K562 (cell line): ENCODE results near the gene HLCS. TPM values are rescaled to one million over a fixed set of nuclear protein-coding genes. Genes with fewer than 3 reads are reported as not detected.
A peak's percentile ranks its signal among the peaks of the same experiment; 100 is the strongest.

Experiments
- ATAC-seq: fragments of 200-7000 bp; cut with Tn5 transposase; 3 replicates; pipeline ENCODE4 v1.9.1; 2020; ENCODE audit warnings: moderate library complexity
- BruUV-seq: library from RNA; stranded (reverse); fragments of 400-500 nt; replicated peaks from 2 replicates; lab custom pipeline; 2021; lab: Mats Ljungman, UMichigan
- CTCF ChIA-PET: fragments of 300-600 bp; formaldehyde crosslinking; extraction: SDS; loops from one replicate; lab custom pipeline; 2021; ENCODE audit warnings: low intra/inter-chr PET ratio; lab: Yijun Ruan, JAX
- POLR2A ChIA-PET: fragments of 300-600, 350-650 bp; sonication (Branson Sonifier 250); formaldehyde crosslinking; extraction: SDS; loops from one replicate; lab custom pipeline; 2021; ENCODE audit warnings: antibody characterized with exemption, inconsistent platforms; lab: Yijun Ruan, JAX
- DNase-seq, 4 experiments: peaks; one replicate each; pipeline versions ENCODE4 v3.0.0 to v3.0.0-alpha.2; 2011 to 2018; ENCODE audit warnings: low spot score in 3 of 4, mixed read lengths in 3 of 4; ENCODE audit errors: extremely low read depth in 1 of 4
- FAIRE-seq: peaks from 2 replicates; lab custom pipeline; 2011; peaks lifted over from hg19 to GRCh38; lab: Jason Lieb, UNC
- H2AFZ ChIP-seq: 2 replicates; pipeline ENCODE4 v1.6.0; 2011; ENCODE audit warnings: low read depth, low read length, control low read depth, inconsistent platforms
- H3K27ac ChIP-seq: fragments of 200-600 bp; 3 replicates; pipeline ENCODE4 v1.8.0; 2011; ENCODE audit warnings: low read depth, mild to moderate bottlenecking, control low read depth, inconsistent platforms, low read length, moderate library complexity, mixed read lengths; ENCODE audit errors: extremely low read depth
- H3K27me3 ChIP-seq, 2 experiments: fragments of 300-600 bp in 1 of 2; 2 replicates in 1 of 2; 3 replicates in 1 of 2; pipeline versions ENCODE4 v1.6.0 to v1.8.0; 2011; ENCODE audit warnings: inconsistent platforms in 2 of 2, low read length in 2 of 2, mild to moderate bottlenecking in 1 of 2, mixed read lengths in 1 of 2, moderate library complexity in 1 of 2; ENCODE audit not compliant: control insufficient read depth in 2 of 2, insufficient read depth in 2 of 2
- H3K36me3 ChIP-seq: fragments of 300-600 bp; 3 replicates; pipeline ENCODE4 v1.8.0; 2011; ENCODE audit warnings: mild to moderate bottlenecking, low read length, inconsistent platforms; ENCODE audit not compliant: control insufficient read depth, insufficient read depth
- H3K4me1 ChIP-seq, 2 experiments: fragments of 200-600 bp in 1 of 2; replicated peaks in 1 of 2; 2 replicates in 1 of 2; 3 replicates in 1 of 2; pipeline versions ENCODE4 v1.5.1 to v1.8.0; 2011; ENCODE audit warnings: inconsistent platforms in 2 of 2, low read length in 2 of 2, mild to moderate bottlenecking in 1 of 2, mixed read lengths in 1 of 2, moderate library complexity in 1 of 2; ENCODE audit not compliant: control insufficient read depth in 2 of 2, insufficient read depth in 2 of 2
- H3K4me2 ChIP-seq: 2 replicates; pipeline ENCODE4 v1.6.1; 2011; ENCODE audit warnings: low read length, control low read depth, inconsistent platforms, mixed read lengths; ENCODE audit not compliant: insufficient read depth
- H3K4me3 ChIP-seq: fragments of 200-600 bp; sonication (generic), shearing (Covaris generic); 2 replicates; pipeline ENCODE4 v1.5.1; 2016; ENCODE audit warnings: control low read depth, inconsistent platforms
- H3K79me2 ChIP-seq: fragments of 200-600 bp; 3 replicates; pipeline ENCODE4 v1.8.0; 2011; ENCODE audit warnings: low read length, inconsistent platforms; ENCODE audit not compliant: control insufficient read depth, insufficient read depth
- H3K9ac ChIP-seq, 2 experiments: 2 replicates each; pipeline versions ENCODE4 v1.6.0 to v1.6.1; 2011; ENCODE audit warnings: low read depth in 2 of 2, low read length in 2 of 2, control low read depth in 1 of 2, inconsistent platforms in 1 of 2, mild to moderate bottlenecking in 1 of 2, mixed read lengths in 1 of 2; ENCODE audit not compliant: insufficient read depth in 1 of 2
- H3K9me1 ChIP-seq: one replicate; pipeline ENCODE4 v1.6.0; 2011; ENCODE audit warnings: inconsistent platforms, mild to moderate bottlenecking, low read length, moderate library complexity; ENCODE audit not compliant: control insufficient read depth, insufficient read depth
- H3K9me3 ChIP-seq: replicated peaks from 2 replicates; pipeline ENCODE4 v1.5.1; 2011; ENCODE audit warnings: low read depth, low read length, inconsistent platforms; ENCODE audit not compliant: control insufficient read depth, insufficient read depth
- H4K20me1 ChIP-seq: replicated peaks from 2 replicates; pipeline ENCODE4 v1.6.1; 2011; ENCODE audit warnings: low read length, inconsistent platforms, mixed read lengths; ENCODE audit not compliant: control insufficient read depth, insufficient read depth
- CGGBP1 ChIP-seq: fragments of 250-450 bp; sonication (Bioruptor Pico); IDR thresholded peaks from 2 replicates; pipeline ENCODE4 v1.9.0; 2021; ENCODE audit warnings: mild to moderate bottlenecking
- CTCF ChIP-seq, 3 experiments: IDR thresholded peaks in 2 of 3; conservative IDR thresholded peaks in 1 of 3; 2 replicates each; pipeline ENCODE4 v1.5.1; 2011 to 2012; ENCODE audit warnings: low read length in 3 of 3, mild to moderate bottlenecking in 3 of 3, control low read depth in 2 of 3, improper control_type of control experiment in 1 of 3, inconsistent platforms in 1 of 3, low read depth in 1 of 3, mixed read lengths in 1 of 3, moderate library complexity in 1 of 3; ENCODE audit not compliant: insufficient read depth in 2 of 3
- WGBS: fragments of 100-300 bp; shearing (Covaris generic); methylation state at CpG from one replicate; pipeline ENCODE4 v1.1.6; 2016; ENCODE audit warnings: low coverage, mixed read lengths; ENCODE audit not compliant: insufficient coverage; ENCODE audit errors: missing lambda C conversion rate; 5-methylcytosine and 5-hydroxymethylcytosine counted together
- in situ Hi-C: fragments of 300-500 bp; cut with MboI; formaldehyde crosslinking; loops from 4 replicates; pipeline ENCODE4 v1.15.0; 2018; ENCODE audit warnings: inconsistent platforms, mixed read lengths
- intact Hi-C: fragments of 100-400 bp; cut with micrococcal nuclease; formaldehyde crosslinking; loops from 2 replicates; pipeline ENCODE4 v1.14.2; 2022
- polyA plus RNA-seq, 8 experiments: library from polyadenylated mRNA; depleted of rRNA in 4 of 8; stranded (reverse) in 5 of 8; unstranded in 3 of 8; fragments of >200 nt; fragmentation: Nextera tagmentation in 2 of 8; fragmentation: Illumina TruSeq in 1 of 8; extraction: Ambion mirVana in 2 of 8; extraction: Trizol in 1 of 8; gene quantifications; 2 replicates each; pipeline versions ENCODE4 v1.2.1 to v1.2.3, GENCODE V29; 2011 to 2014; ENCODE audit warnings: inconsistent platforms in 1 of 8, missing spikeins in 1 of 8
- total RNA-seq, 7 experiments: library from RNA; depleted of rRNA in 6 of 7; stranded (reverse); fragments of >200 nt in 6 of 7; fragmentation: Illumina TruSeq in 2 of 7; extraction: Trizol in 2 of 7; gene quantifications; 2 replicates each; pipeline versions ENCODE4 v1.2.1 to v1.2.3, GENCODE V29; 2011 to 2021; ENCODE audit warnings: low replicate concordance in 1 of 7

Gene HLCS
- total and polyA plus RNA-seq, 9 of the 15 experiments (the other 6 are each of a cell fraction or from before 2014, with no cell fraction given), result 3.0 to 21.5 (median 17.1) TPM

- intact Hi-C loops, result no loop called here
- FAIRE-seq, result no peak
- BruUV-seq, result no TSS peak
Observed at GRCh38 chr21:36754241-36754898, 212.1 kb downstream of the HLCS start.

More at GRCh38 chr21:36754241-36754898, 212.1 kb downstream of the HLCS start:
- H3K4me3 ChIP-seq, result no peak overlapping the region
- DNase-seq, result no peak
- no peaks in the 10 kb centered on the region for H3K9me1 ChIP-seq
- no peaks in the 10 kb centered on the region for H4K20me1 ChIP-seq
- no peaks in the 10 kb centered on the region for H3K79me2 ChIP-seq
- no peak for ATAC-seq
- H3K9me3 ChIP-seq, result no peaks in the 10 kb centered on the region
- no peaks in the 10 kb centered on the region for H3K4me1 ChIP-seq
- no peak overlapping the region for H2AFZ ChIP-seq
- no peak overlapping the region for H3K27ac ChIP-seq
- in situ Hi-C loops, result no loop called here
- WGBS, result 67% methylated on average over 22 of the region's 22 CpGs
- CTCF ChIA-PET, result no interaction called here
- POLR2A ChIA-PET, result interaction anchor here (1.4 kb wide), 1 partner anchor 29 kb away, joined by 4 read pairs; no protein-coding TSS in a partner anchor
- H3K36me3 ChIP-seq, result 0 out of 3 replicates have a peak, but pooled peaks cover 6% of the 10 kb centered on the region
- H3K27me3 ChIP-seq, result no peaks in the 10 kb centered on the region
- H3K4me2 ChIP-seq, result no peak overlapping the region
- H3K9ac ChIP-seq, result peak overlapping the region in 1 of 2 experiments; percentile 67; a peak in 2 of 4 replicates
- TF ChIP-seq CGGBP1 (CRISPR knock-in tag) (no peak), CTCF (IDR thresholded peaks at IDR 0.05 in 2 of 3, conservative IDR thresholded peaks at IDR 0.05 in 1 of 3; ENCODE audit: insufficient read depth in 2 of 3, low read depth in 1 of 3, low read length in 3 of 3) (0 out of 6 replicates have a peak, but pooled peaks of 1 of the 3 experiments have one; percentile 3)
- TF ChIP-seq, all 486 proteins: peak for 1
